ENCODE results near the gene ABCA13.

Gene ABCA13

DNA sequence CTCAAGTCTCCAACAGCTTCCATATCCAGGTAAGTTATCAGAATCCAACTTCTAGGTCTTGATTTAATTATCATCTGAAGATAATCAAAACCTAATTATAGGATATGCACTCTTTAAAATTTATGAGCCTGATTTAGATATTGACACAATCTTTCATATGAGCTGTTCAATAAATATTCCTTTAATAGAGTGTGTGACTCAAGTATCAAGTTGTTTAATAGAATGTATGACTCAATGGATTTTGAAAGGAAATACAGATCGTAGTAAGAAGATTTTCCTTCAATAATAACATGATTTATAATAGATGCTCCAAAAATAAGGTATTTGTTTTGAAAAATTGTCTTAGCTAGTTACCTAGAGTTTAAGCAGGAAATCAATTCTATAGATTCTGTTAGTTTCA, 97.8 kb downstream of the ABCA13 start:
- Mint-ChIP-seq H3K27ac (no peak overlapping the region), H3K27me3 (ENCODE audit: low read depth) (peaks cover 33% of the 10 kb centered on the region), H3K9me3 (no peaks in the 10 kb centered on the region), H3K36me3 (ENCODE audit: low read depth) (no peaks in the 10 kb centered on the region), H3K4me1 (ENCODE audit: low read depth) (peaks cover 4% of the 10 kb centered on the region), H3K4me3 (no peak overlapping the region)
- DNase-seq (ENCODE audit: low spot score): no peak

DNA sequence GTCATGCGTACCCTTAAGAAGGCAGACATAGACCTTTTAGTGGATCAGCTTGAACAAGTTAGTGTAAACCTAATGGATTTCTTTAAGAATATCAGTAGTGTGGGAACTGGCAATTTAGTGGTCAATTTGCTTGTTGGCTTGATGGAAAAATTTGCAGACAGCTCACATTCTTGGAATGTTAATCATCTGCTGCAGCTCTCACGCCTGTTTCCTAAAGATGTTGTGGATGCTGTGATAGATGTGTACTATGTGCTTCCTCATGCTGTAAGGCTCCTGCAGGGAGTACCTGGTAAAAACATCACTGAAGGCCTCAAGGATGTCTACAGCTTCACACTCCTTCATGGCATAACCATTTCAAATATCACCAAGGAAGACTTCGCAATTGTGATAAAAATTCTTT, 103.4 kb downstream of the ABCA13 start:
- DNase-seq (ENCODE audit: low spot score): no peak
- H3K27me3 Mint-ChIP-seq (ENCODE audit: low read depth): peaks cover 15% of the 10 kb centered on the region
- H3K27ac Mint-ChIP-seq: no peak overlapping the region
- H3K36me3 Mint-ChIP-seq (ENCODE audit: low read depth): no peaks in the 10 kb centered on the region
- no peak overlapping the region for H3K4me3 Mint-ChIP-seq
- peaks cover 30% of the 10 kb centered on the region for H3K4me1 Mint-ChIP-seq (ENCODE audit: low read depth)
- no peaks in the 10 kb centered on the region for H3K9me3 Mint-ChIP-seq

DNA sequence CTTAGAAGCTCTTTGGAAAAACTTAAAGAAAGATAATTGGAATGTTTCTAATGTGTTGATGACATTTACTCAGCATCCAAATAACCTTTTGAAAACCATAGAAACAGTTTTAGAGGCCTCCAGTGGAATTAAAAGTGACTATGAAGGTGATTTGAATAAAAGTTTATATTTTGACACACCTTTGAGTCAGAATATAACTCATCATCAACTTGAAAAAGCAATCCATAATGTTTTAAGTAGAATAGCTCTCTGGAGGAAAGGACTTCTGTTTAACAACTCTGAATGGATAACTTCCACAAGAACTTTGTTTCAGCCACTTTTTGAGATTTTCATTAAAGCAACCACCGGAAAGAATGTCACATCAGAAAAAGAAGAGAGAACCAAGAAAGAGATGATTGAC, 108.2 kb downstream of the ABCA13 start:
- Mint-ChIP-seq H3K9me3 (no peaks in the 10 kb centered on the region), H3K36me3 (ENCODE audit: low read depth) (no peaks in the 10 kb centered on the region), H3K27ac (no peak overlapping the region), H3K27me3 (ENCODE audit: low read depth) (peaks cover 9% of the 10 kb centered on the region), H3K4me3 (no peak overlapping the region), H3K4me1 (ENCODE audit: low read depth) (peaks cover 47% of the 10 kb centered on the region)
- DNase-seq (ENCODE audit: low spot score): no peak

DNA sequence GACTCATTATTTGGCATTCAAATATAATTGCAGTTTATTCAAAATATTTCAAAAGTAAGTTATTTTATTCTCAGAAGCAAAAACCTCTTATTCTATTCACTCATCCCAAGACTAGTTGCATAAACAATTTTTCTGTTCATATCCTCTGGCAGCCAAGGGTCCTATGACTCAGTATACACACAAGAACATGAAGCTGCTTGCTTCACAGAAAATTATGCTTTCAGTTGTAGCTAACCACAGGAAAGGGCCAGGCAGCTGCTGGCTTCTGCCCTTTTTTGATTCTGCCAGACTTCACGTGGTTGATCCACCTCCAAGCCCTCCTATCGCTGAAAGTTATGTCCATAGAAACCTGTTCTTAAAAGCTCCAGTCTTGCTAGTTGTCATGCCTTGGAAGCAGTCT, 108.8 kb downstream of the ABCA13 start:
- Mint-ChIP-seq H3K4me1 (ENCODE audit: low read depth) (peaks cover 47% of the 10 kb centered on the region), H3K27me3 (ENCODE audit: low read depth) (peaks cover 11% of the 10 kb centered on the region), H3K27ac (no peak overlapping the region), H3K9me3 (no peaks in the 10 kb centered on the region), H3K4me3 (no peak overlapping the region), H3K36me3 (ENCODE audit: low read depth) (no peaks in the 10 kb centered on the region)
- DNase-seq (ENCODE audit: low spot score): peak; percentile 43

DNA sequence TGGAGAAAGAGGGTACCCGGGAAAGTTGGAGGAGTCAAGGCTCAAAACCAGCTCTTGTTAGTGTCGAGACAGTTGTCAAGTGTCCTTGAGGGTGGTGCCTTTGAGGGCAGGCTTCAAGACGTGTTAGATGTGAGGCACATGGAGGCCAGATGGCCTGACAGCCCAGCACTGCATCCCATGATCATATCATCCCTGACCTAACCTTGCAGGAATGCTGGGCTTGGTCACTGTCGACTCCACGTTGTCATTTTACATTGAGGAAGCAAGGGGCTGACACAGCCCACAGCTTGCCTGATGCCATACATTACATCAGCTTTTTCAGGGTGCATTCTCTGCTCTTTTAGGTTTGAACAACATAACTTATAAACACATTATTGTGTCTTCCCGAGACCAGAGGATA, 114.1 kb downstream of the ABCA13 start:
- Mint-ChIP-seq H3K27me3 (ENCODE audit: low read depth) (peaks cover 23% of the 10 kb centered on the region), H3K27ac (no peak overlapping the region), H3K4me3 (no peak overlapping the region), H3K9me3 (no peaks in the 10 kb centered on the region), H3K36me3 (ENCODE audit: low read depth) (no peaks in the 10 kb centered on the region), H3K4me1 (ENCODE audit: low read depth) (peaks cover 14% of the 10 kb centered on the region)
- DNase-seq (ENCODE audit: low spot score): no peak

DNA sequence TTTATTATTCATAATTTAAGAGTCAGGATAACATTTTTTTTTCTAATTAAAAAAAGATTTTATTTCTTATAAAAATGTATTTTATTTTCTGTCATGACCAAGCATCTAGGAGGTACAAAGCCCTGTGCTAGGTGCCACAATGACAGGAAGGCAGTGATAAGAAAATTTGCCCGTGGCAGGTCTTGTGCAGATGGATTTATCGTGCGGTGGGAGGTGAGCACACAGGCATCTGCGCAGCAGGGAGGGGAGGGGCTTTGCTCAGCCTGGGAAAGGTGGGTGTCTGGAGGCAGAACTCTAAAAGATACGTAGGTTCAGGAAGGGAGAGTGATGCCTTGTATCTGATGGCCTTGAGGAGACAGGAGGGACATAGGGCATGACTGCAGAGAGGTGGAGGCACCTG, 115.6 kb downstream of the ABCA13 start:
- no peak overlapping the region for H3K27ac Mint-ChIP-seq
- H3K4me3 Mint-ChIP-seq: no peak overlapping the region
- H3K4me1 Mint-ChIP-seq (ENCODE audit: low read depth): peaks cover 5% of the 10 kb centered on the region
- H3K36me3 Mint-ChIP-seq (ENCODE audit: low read depth): no peaks in the 10 kb centered on the region
- H3K27me3 Mint-ChIP-seq (ENCODE audit: low read depth): peaks cover 23% of the 10 kb centered on the region
- H3K9me3 Mint-ChIP-seq: no peaks in the 10 kb centered on the region
- DNase-seq (ENCODE audit: low spot score): no peak

DNA sequence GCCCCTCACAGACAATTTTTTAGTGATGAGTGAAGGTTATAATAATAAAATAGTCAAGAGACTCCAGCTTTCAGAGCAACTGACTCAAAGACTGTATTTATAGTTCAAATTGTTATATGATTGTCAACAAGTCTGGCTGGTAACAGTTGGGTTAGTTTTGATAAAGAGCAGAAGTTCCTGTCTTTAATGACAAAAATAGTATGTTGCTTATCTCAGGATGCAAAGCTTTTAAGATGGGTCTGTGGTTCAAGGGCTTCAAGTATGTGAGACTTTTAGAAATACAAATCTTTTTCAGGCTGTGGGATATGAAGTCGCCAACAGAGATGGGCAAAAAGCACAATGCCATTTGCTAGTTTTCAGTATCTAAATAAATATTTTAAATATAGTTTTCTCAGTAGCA, 118.4 kb downstream of the ABCA13 start:
- H3K36me3 Mint-ChIP-seq (ENCODE audit: low read depth): no peaks in the 10 kb centered on the region
- H3K9me3 Mint-ChIP-seq: no peaks in the 10 kb centered on the region
- H3K27me3 Mint-ChIP-seq (ENCODE audit: low read depth): peaks cover 14% of the 10 kb centered on the region
- no peak for DNase-seq (ENCODE audit: low spot score)
- H3K27ac Mint-ChIP-seq: no peak overlapping the region
- H3K4me3 Mint-ChIP-seq: no peak overlapping the region
- H3K4me1 Mint-ChIP-seq (ENCODE audit: low read depth): peaks cover 12% of the 10 kb centered on the region

DNA sequence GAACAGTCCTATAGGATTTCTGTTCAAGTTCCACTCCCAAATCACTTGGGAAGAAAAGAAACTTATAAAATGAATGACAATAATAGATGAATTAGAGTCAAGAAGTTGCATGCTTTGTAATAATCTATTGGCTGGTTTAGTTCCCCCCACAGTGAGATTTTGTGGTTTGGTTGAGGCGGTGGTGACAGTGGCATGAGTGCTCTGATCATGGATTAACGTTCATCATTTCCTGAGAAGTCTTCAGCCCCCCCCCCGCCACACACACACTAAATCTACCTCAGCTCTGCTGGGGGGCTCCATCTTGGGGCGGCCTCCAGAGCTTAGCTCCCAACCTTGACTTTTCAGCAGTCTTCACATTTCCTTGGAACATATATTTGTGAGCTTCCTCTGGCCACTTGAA, 121.7 kb downstream of the ABCA13 start:
- H3K9me3 Mint-ChIP-seq: no peaks in the 10 kb centered on the region
- H3K27me3 Mint-ChIP-seq (ENCODE audit: low read depth): no peaks in the 10 kb centered on the region
- DNase-seq (ENCODE audit: low spot score): no peak
- no peak overlapping the region for H3K4me3 Mint-ChIP-seq
- no peak overlapping the region for H3K27ac Mint-ChIP-seq
- H3K4me1 Mint-ChIP-seq (ENCODE audit: low read depth): peaks cover 8% of the 10 kb centered on the region
- no peaks in the 10 kb centered on the region for H3K36me3 Mint-ChIP-seq (ENCODE audit: low read depth)

DNA sequence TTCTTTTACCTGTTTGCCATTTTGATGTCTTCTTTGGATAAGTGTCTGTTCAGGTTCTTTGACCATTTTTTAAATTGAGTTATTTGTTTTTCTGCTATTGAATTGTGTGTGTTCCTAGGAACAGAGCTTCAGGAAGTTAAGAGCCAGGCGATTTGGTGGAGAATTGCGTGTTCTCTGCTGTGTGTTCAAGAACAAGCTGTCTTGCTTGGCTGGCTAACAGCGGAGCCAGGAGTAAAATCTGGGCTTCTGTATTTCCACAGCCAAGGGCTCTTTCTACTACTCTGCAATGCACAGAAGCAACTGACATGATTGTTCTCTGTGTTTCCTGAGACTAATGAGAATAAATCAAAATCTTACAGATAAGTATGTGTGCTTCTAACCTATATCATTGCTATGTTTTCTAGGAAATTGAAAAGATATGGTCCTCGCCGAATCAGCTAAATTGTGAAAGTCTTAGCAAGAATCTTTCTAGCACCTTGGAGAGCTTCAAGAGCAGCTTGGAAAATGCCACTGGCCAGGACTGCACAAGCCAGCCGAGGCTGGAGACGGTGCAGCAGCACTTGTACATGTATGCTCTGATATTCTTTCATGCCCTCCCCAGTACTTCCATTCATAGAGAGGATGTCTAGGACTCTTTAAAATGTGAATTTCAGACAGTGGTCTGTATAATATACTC, 124.2 kb downstream of the ABCA13 start:
- no peak overlapping the region for H3K4me3 Mint-ChIP-seq
- H3K9me3 Mint-ChIP-seq: no peaks in the 10 kb centered on the region
- no peak for DNase-seq (ENCODE audit: low spot score)
- no peaks in the 10 kb centered on the region for H3K27me3 Mint-ChIP-seq (ENCODE audit: low read depth)
- H3K27ac Mint-ChIP-seq: no peak overlapping the region
- H3K36me3 Mint-ChIP-seq (ENCODE audit: low read depth): no peaks in the 10 kb centered on the region
- H3K4me1 Mint-ChIP-seq (ENCODE audit: low read depth): peaks cover 11% of the 10 kb centered on the region

DNA sequence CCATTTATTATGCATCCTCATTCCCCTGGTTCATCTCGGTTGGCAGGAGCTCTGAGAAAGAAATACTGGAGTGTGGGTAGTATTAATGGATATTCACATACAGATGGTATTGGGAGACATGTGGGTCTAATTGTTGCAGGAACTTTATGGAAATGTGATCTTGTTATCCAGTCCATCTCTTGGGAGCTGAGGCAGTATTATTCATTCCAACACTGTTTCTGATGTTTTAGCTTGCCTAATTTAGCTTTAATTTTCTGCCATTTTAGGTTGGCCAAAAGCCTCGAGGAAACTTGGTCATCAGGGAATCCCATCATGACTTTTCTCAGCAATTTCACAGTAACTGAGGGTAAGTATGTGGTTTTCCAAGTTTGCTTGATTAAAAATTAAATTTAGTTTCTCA, 125.7 kb downstream of the ABCA13 start:
- Mint-ChIP-seq H3K36me3 (ENCODE audit: low read depth) (no peaks in the 10 kb centered on the region), H3K4me3 (no peak overlapping the region), H3K9me3 (no peaks in the 10 kb centered on the region), H3K27me3 (ENCODE audit: low read depth) (peaks cover 3% of the 10 kb centered on the region), H3K4me1 (ENCODE audit: low read depth) (peaks cover 11% of the 10 kb centered on the region), H3K27ac (no peak overlapping the region)
- no peak for DNase-seq (ENCODE audit: low spot score)

DNA sequence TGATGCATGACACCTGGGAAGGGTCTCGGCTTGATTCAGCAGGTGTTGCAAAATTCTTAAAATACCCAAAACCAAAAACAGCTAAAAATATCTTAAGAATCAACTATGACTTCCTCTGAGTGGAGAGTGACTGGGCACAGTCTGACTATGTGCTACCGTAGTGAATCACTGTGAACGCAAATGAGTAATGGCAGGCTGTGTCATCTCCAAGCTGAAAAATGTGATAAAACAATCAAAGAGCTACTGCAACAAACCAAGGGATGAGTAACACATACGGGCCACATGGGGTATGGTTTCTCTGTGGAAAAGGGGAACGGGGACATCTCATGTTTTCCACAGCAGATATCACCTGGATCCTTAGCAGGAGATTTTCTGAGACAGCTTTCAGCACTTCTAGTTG, 127.5 kb downstream of the ABCA13 start:
- H3K27me3 Mint-ChIP-seq (ENCODE audit: low read depth): peaks cover 3% of the 10 kb centered on the region
- H3K36me3 Mint-ChIP-seq (ENCODE audit: low read depth): no peaks in the 10 kb centered on the region
- H3K27ac Mint-ChIP-seq: no peak overlapping the region
- H3K4me3 Mint-ChIP-seq: no peak overlapping the region
- peak; percentile 74 for DNase-seq (ENCODE audit: low spot score)
- H3K9me3 Mint-ChIP-seq: no peaks in the 10 kb centered on the region
- H3K4me1 Mint-ChIP-seq (ENCODE audit: low read depth): peaks cover 3% of the 10 kb centered on the region

DNA sequence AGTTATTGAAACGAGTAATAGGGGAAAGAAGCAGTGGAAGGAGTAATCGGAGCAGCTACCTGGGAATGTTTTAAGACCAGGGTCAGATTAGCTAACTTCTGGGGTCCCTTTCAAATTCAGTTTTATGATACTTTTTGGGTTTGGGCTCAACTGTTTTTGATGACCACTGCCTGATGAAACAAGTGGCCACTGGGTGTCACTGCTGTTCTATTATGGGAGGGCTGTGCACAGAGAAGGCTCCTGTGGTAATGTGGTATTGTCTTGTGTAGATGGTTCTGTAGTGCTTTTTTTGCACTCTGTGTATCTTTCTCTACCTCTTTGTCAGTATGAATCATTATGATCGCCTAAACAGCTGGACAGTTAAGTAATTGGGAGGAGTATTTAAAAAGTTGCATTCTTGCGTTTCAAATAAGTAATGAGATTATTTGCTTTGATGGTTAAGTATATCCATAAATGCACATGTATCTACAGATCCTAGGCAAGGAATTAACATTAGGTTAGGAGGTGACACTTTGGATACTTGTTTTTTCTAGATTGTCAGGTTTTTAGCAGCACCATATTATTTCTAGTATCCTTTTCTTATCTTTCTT, 128.4 kb downstream of the ABCA13 start:
- DNase-seq (ENCODE audit: low spot score): peak; percentile 49

DNA sequence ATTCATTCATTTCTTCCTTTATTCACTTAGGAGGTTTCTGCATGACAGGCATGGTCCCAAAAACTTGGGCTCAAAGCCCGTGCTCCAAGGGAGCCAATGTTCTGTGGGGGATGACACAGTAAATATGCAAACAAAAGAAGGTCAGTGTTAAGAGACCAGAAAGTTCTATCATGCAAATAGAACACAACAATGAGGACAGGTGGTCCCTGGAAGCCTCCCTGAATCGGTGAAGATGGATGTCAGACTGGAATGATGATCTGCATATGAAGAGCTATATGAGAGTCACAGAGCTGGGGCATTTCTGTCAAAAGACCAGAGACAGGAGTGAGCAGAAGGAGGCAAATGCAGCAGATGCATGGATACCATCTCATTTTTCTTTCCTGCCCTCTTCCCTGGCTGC, 129.0 kb downstream of the ABCA13 start:
- Mint-ChIP-seq H3K27me3 (ENCODE audit: low read depth) (peaks cover 3% of the 10 kb centered on the region), H3K27ac (no peak overlapping the region), H3K36me3 (ENCODE audit: low read depth) (no peaks in the 10 kb centered on the region), H3K4me1 (ENCODE audit: low read depth) (peaks cover 3% of the 10 kb centered on the region), H3K4me3 (no peak overlapping the region), H3K9me3 (no peaks in the 10 kb centered on the region)
- DNase-seq (ENCODE audit: low spot score): no peak

More for the DNA sequence above, 128.4 kb downstream of the ABCA13 start:
- Mint-ChIP-seq H3K27me3 (ENCODE audit: low read depth) (peaks cover 3% of the 10 kb centered on the region), H3K4me3 (no peak overlapping the region), H3K4me1 (ENCODE audit: low read depth) (peaks cover 3% of the 10 kb centered on the region), H3K36me3 (ENCODE audit: low read depth) (no peaks in the 10 kb centered on the region), H3K27ac (no peak overlapping the region), H3K9me3 (no peaks in the 10 kb centered on the region)

DNA sequence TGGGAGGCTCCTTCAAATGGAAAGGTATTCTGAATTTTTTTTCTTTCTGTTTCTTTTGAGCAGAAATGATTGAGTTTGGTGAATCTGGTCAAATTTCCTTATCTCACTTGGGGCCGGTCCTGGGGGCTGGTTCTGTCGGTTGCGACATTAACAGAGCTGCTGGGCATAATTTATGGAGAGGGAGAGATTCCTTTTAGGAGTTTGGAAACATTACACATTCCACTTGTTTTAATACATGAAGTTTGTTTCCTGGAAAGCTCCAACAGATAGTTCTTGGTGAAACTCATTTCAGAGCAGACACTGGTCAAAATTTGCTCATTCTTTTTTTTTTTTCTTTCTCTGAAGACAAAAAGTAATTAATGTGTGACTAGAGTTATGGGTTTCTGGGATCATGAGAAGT, 129.9 kb downstream of the ABCA13 start:
- Mint-ChIP-seq H3K9me3 (no peaks in the 10 kb centered on the region), H3K27me3 (ENCODE audit: low read depth) (peaks cover 3% of the 10 kb centered on the region), H3K4me3 (no peak overlapping the region), H3K4me1 (ENCODE audit: low read depth) (peaks cover 3% of the 10 kb centered on the region), H3K27ac (no peak overlapping the region), H3K36me3 (ENCODE audit: low read depth) (no peaks in the 10 kb centered on the region)
- no peak for DNase-seq (ENCODE audit: low spot score)

DNA sequence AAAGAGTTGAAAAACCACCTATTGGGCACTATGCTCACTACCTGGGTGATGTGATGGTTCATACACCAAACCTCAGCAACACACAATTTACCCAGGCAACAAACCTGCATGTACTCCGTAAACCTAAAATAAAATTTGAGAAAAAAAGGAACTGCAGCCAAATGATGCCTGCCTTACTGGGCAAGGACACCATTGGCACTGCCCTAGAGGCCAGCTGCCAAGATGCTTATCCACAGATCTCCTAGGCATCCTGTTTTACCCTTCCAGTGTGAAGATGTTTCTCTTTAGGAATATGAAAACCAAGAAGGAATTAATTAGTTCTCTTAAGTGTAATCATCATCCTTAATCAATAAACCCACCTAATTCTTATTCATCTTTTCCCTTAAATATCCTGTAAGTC, 133.4 kb downstream of the ABCA13 start:
- no peak for DNase-seq (ENCODE audit: low spot score)
- Mint-ChIP-seq H3K36me3 (ENCODE audit: low read depth) (no peaks in the 10 kb centered on the region), H3K9me3 (no peaks in the 10 kb centered on the region), H3K4me3 (no peak overlapping the region), H3K4me1 (ENCODE audit: low read depth) (peaks cover 1% of the 10 kb centered on the region), H3K27ac (no peak overlapping the region), H3K27me3 (ENCODE audit: low read depth) (peaks cover 3% of the 10 kb centered on the region)
